Ascending aorta (tissue), 2 donors: ENCODE data around the gene TALDO1. TPM values are rescaled to one million over a fixed set of nuclear protein-coding genes. Genes with fewer than 3 reads are reported as not detected.

Source experiments
- DNase-seq, 2 donors: peaks; one replicate each; pipeline ENCODE4 v3.0.0-alpha.2; 2019; ENCODE audit warnings: low spot score in 2 of 2
- H3K27ac ChIP-seq, 2 donors: fragments of 200-600 bp; sonication (generic); one replicate each; pipeline ENCODE4 v1.5.1; 2016 to 2017; ENCODE audit warnings: mild to moderate bottlenecking in 1 of 2
- H3K27me3 ChIP-seq: fragments of 200-600 bp; sonication (generic); one replicate; pipeline ENCODE4 v1.5.1; 2017
- H3K36me3 ChIP-seq, 2 donors: fragments of 200-600 bp; sonication (generic); one replicate each; pipeline ENCODE4 v1.5.1; 2016
- H3K4me1 ChIP-seq, 2 donors: fragments of 200-600 bp; sonication (generic); one replicate each; pipeline ENCODE4 v1.5.1; 2016 to 2017; ENCODE audit warnings: mild to moderate bottlenecking in 1 of 2
- H3K4me3 ChIP-seq, 2 donors: fragments of 200-600 bp; sonication (generic); one replicate each; pipeline ENCODE4 v1.5.1; 2016 to 2017; ENCODE audit warnings: mild to moderate bottlenecking in 1 of 2
- H3K9me3 ChIP-seq, 2 donors: fragments of 200-600 bp; sonication (generic); one replicate each; pipeline ENCODE4 v1.5.1; 2016
- CTCF ChIP-seq, 3 experiments: fragments of 200-600 bp in 2 of 3; fragments of 450-650 bp in 1 of 3; sonication (generic) in 2 of 3; IDR thresholded peaks; one replicate each; pipeline ENCODE4 v1.5.1; 2016 to 2019; ENCODE audit warnings: antibody characterized with exemption in 3 of 3, mild to moderate bottlenecking in 1 of 3, moderate library complexity in 1 of 3
- intact Hi-C: fragments of 100-400 bp; cut with DNase I; formaldehyde crosslinking; loops from one replicate; pipeline ENCODE4 v1.15.1; 2023
- total RNA-seq: library from RNA; depleted of rRNA; stranded (reverse); fragments of >200 nt; gene quantifications from one replicate; pipeline ENCODE4 v1.1.0, GENCODE V29; 2016

TALDO1 gene
- total RNA-seq, 1 donor from 2014 or later = 245 TPM

GRCh38 chr11:812390-812789 is 65.1 kb downstream of the TALDO1 start:
- intact Hi-C loops = no loop called here
- Histone ChIP-seq H3K4me1 (peaks cover 6 to 25% of the 10 kb centered on the region in 2 donors), H3K4me3 (no peak overlapping the region), H3K27me3 (no peaks in the 10 kb centered on the region), H3K36me3 (peaks cover 25 to 28% of the 10 kb centered on the region in 2 donors), H3K27ac (no peak overlapping the region), H3K9me3 (no peaks in the 10 kb centered on the region)
- TF ChIP-seq CTCF (IDR thresholded peaks at IDR 0.05) = no peak
- DNase-seq = no peak

- Histone ChIP-seq H3K27me3 (no peaks in the 10 kb centered on the region), H3K4me3 (no peak overlapping the region)
- intact Hi-C loops = no loop called here
Observed at GRCh38 chr11:813072-813455, 65.8 kb downstream of the TALDO1 start.

GRCh38 chr11:813456-814096 is 66.3 kb downstream of the TALDO1 start:
- Histone ChIP-seq H3K4me3 (no peak overlapping the region), H3K27ac (no peak overlapping the region), H3K4me1 (peaks cover 4 to 22% of the 10 kb centered on the region in 2 donors), H3K9me3 (no peaks in the 10 kb centered on the region), H3K27me3 (no peaks in the 10 kb centered on the region), H3K36me3 (peaks cover 25 to 28% of the 10 kb centered on the region in 2 donors)
- TF ChIP-seq CTCF (IDR thresholded peaks at IDR 0.05) = no peak
- DNase-seq = no peak
- intact Hi-C loops = no loop called here

More at GRCh38 chr11:813072-813455, 65.8 kb downstream of the TALDO1 start:
- Histone ChIP-seq H3K9me3 (no peaks in the 10 kb centered on the region), H3K27ac (no peak overlapping the region), H3K36me3 (peaks cover 25 to 28% of the 10 kb centered on the region in 2 donors), H3K4me1 (peaks cover 6 to 25% of the 10 kb centered on the region in 2 donors)
- TF ChIP-seq CTCF (IDR thresholded peaks at IDR 0.05) = no peak
- DNase-seq = no peak

Other genes with a start within 250 kb of the TALDO1 start
- 649 TPM for gene RNH1, start 240.2 kb upstream of the TALDO1 start, total RNA-seq
- gene HRAS, start 211.9 kb upstream of the TALDO1 start, total RNA-seq = 21.6 TPM
- gene LRRC56, start 209.9 kb upstream of the TALDO1 start, total RNA-seq = not detected
- 1.1 TPM for gene LMNTD2, start 186.7 kb upstream of the TALDO1 start, total RNA-seq
- 3.5 TPM for gene RASSF7, start 186.5 kb upstream of the TALDO1 start, total RNA-seq
- 25.4 TPM for gene PHRF1, start 171.0 kb upstream of the TALDO1 start, total RNA-seq
- gene IRF7, start 131.5 kb upstream of the TALDO1 start, total RNA-seq = 44.6 TPM
- 5.0 TPM for gene CDHR5, start 122.5 kb upstream of the TALDO1 start, total RNA-seq
- not detected for gene SCT, start 120.3 kb upstream of the TALDO1 start, total RNA-seq
- not detected for gene DRD4, start 110.2 kb upstream of the TALDO1 start, total RNA-seq
- gene DEAF1, start 52.2 kb upstream of the TALDO1 start, total RNA-seq = 60.5 TPM
- 1.3 TPM for gene TMEM80, start 51.6 kb upstream of the TALDO1 start, total RNA-seq
- gene EPS8L2, start 41.2 kb upstream of the TALDO1 start, total RNA-seq = 76.7 TPM
- 12.2 TPM for gene GATD1, start 30.0 kb downstream of the TALDO1 start, total RNA-seq
- gene CEND1, start 42.6 kb downstream of the TALDO1 start, total RNA-seq = not detected
- 5.6 TPM for gene SLC25A22, start 50.8 kb downstream of the TALDO1 start, total RNA-seq
- gene PIDD1, start 57.8 kb downstream of the TALDO1 start, total RNA-seq = 7.1 TPM
- gene RPLP2, start 62.5 kb downstream of the TALDO1 start, total RNA-seq = 897 TPM
- gene PNPLA2, start 71.5 kb downstream of the TALDO1 start, total RNA-seq = 214 TPM
- 20.5 TPM for gene CRACR2B, start 80.5 kb downstream of the TALDO1 start, total RNA-seq
- gene CD151, start 85.5 kb downstream of the TALDO1 start, total RNA-seq = 898 TPM
- 141 TPM for gene POLR2L, start 95.1 kb downstream of the TALDO1 start, total RNA-seq
- 252 TPM for gene TSPAN4, start 95.4 kb downstream of the TALDO1 start, total RNA-seq
- gene CHID1, start 163.3 kb downstream of the TALDO1 start, total RNA-seq = 69.4 TPM
- gene AP2A2, start 178.4 kb downstream of the TALDO1 start, total RNA-seq = 118 TPM